ENCODE measurements around the gene PRRT1B.
A peak's percentile ranks its signal among the peaks of the same experiment; 100 is the strongest.
"Not testable (repeated sequence)": the region's sequence is repeated elsewhere in the genome, so short reads cannot be mapped to it uniquely, and the experiment has no call there.

Gene PRRT1B

DNA sequence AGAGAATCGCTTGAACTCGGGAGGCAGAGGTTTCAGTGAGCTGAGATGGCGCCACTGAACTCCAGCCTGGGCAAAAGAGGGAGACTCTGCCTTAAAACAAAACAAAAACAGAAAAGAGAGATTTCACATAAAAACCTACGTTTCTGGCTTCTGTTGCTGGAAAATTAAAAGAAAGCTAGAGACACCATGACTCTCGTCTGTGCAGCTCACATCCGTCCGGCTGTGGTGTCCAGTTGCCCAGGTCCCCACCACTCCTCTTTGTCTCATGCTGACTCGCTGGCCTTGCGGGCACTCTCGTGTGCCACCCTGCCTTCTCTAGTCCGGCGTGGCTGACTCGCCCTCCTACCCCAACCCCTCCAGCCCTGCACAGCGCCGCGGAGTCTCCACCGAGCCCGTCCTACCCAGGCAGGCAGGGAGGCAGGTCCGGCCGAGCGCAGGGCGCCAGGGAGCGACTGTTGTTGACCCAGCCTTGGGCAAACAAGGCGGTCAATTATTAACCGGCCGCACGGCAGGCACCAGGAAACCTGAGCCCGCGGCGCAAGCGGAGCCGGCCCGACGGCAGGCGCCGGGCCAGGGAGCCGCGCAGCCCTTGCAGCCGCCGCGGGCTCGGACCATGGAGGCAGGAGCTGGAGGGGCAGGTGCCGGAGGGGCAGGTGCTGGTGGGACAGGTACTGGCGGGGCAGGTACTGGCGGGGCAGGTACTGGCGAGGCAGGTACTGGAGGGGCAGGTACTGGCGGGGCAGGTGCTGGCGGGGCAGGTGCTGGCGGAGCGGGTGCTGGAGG, at the start of gene PRRT1B:
PRRT1B (plus strand) TSS at position 521 of the 783 bp plus-strand sequence; CDS start at position 614, 93 bp downstream.
- no peak for DNase-seq

DNA sequence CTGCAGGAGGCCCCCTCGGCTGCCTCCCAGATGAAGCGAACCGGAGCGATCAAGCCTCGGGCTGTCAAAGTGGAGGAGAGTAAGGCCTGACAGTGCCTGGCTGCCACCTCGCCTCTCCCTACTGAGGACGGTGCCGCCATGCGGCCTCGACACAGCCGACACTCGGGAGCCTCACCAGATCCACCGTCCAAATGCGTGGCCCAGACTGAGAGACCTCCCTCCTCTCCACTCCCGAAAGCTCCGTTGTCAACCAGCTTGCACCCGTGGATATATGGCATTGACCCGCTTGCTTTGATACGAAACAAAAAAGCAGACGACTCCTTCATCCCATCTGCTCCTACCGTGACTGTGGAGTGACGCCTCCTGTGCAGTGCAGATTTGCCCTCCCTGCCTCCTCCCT, 49.5 kb upstream of the PRRT1B start:
- no peak for DNase-seq

DNA sequence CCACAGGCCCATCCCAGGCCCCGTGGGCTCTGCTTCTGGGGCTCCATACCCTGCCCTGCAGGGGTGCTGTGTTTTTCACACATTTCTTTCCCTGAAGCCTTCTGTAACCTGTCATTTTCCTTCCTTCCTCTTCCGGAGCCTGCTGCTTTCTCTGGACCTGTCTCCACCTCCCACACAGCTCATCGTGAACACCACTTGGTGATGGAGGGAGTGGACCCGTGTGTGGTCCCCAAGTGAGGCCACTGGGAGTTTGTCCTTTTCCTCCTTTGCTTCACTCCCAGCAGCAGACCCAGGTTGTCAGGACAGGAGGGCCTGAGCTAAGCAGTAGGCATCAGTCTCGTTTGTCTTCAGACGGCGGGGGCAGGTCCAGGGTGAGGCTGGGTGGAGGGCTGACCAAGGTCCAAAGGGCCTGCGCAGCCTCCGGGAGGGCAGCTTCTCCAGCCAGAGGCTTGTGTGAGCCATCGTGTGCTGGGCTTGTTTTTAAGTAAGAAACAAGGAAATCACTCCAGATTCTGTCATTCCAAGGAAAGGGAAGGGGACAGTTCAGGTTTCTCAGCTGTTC, 48.4 kb upstream of the PRRT1B start:
- no peak for DNase-seq

DNA sequence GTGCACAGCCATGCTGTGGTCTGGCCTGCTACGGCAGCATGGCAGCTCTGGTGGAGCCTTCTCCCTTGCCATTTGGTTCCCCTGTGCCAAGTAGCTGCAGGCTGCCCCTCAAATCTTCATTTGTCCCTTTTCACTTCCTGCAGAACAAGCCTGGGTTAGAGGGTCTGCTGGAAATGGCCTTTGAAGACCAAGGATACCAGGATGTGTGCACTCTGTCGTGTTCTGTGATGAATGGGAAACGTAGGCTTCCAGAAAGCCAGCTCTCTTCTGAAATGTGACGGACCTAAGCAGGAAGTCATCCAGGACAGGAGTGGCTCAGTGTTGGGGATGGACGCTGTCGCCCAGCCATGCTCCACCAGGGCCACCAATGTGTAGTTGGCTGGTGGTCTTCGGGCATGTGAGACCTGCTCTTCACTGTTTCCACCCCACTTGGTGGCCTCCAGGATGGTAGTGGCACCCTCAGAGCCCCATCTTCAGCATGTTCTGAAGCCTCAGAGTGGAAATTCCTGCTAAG, 46.0 kb upstream of the PRRT1B start:
- no peak for DNase-seq

DNA sequence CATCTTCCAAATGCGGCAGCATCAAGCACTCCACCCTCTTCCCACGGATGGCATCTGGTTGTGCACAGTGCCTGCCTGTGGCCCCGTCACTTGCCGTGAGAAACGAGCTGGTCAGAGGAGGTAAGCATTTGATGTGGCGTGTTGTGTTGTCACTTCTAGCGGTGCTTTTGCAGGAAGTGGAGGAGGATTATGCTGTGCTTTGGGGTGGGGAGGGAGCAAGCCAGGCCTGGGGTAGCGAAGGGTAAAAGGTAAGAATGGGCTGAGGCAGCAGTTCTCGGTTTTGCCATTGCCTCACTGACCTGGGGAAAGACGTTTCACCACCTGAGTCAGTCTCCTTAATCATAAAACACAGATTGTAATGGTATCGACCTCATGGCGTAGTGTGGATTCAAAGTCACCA, 44.9 kb upstream of the PRRT1B start:
- DNase-seq, result peak; percentile 88

DNA sequence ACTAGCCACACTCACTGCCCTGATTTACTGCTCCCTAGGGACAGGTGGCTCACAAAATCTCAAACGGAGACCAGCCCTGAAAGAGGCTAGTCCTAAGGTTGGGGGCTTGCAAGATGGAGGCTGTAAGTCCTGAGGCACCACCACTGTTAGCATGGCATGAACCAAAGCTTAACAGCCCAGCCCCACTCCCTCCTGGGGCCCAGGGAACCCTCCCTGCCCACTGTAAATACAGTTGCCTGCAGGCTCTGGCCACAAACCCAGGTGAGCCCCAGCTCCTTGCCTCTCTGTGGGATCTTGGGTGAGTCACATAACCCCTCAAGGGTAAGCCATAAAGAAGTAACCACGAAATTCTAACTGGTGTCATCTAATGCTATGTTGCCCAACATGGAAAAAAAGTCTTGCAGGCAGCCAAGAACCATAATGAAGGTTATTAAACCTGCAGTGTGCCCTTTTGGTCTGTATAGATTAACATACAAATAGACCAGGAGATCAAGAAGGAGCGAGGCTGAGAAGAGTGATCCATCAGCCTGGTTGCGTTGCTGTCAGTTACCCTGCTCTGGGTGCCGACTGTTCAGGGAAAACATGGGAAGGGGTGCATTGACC, 44.3 kb upstream of the PRRT1B start:
- DNase-seq, result peak; percentile 80

DNA sequence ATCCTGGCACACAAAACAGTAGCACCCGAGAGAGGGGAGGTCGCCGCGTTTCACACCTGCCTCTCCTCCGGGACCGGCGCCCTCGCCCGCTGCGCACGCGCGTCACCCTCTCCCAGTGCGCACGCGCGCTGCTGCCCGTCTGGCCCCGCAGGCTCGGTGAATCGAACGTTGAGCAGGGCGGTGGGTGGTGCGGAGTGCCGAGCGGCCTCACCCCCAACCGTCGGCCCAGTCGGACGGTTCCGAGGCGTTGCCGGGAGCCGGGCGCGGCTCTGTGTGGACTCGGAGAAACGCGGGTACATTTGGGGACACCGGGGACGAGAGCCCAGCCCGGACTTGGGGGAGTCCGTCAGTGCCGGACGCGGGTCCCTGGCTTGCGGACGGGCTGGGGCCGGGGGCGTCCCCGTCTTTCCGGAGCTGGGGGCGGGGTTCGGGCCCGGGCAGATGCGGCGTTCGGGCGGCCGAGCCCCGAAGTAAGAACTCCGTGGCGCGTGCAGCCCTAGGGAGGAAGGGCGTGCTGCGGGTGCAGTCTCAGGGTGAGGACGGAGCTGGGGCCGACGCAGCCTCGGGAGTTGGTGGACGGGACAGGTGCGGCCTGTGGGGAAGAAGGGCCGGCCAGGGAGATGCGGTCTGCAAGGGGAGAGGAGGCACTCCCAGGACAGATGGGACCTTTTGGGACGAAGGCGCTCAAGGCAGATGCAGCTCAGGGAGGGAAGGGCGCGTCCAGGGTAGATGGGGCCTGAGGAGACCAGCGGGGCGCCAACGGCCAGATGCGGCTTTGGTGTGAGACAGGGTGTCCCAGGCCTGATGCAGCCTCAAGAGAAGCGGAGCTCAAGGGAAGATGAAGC, 42.3 kb upstream of the PRRT1B start, which contains the start of gene POMT1:
POMT1 (plus strand) TSS at position 138 of the 845 bp plus-strand sequence. CDS start 1,301 bp downstream, outside the sequence.
- DNase-seq, result peak; percentile 93

DNA sequence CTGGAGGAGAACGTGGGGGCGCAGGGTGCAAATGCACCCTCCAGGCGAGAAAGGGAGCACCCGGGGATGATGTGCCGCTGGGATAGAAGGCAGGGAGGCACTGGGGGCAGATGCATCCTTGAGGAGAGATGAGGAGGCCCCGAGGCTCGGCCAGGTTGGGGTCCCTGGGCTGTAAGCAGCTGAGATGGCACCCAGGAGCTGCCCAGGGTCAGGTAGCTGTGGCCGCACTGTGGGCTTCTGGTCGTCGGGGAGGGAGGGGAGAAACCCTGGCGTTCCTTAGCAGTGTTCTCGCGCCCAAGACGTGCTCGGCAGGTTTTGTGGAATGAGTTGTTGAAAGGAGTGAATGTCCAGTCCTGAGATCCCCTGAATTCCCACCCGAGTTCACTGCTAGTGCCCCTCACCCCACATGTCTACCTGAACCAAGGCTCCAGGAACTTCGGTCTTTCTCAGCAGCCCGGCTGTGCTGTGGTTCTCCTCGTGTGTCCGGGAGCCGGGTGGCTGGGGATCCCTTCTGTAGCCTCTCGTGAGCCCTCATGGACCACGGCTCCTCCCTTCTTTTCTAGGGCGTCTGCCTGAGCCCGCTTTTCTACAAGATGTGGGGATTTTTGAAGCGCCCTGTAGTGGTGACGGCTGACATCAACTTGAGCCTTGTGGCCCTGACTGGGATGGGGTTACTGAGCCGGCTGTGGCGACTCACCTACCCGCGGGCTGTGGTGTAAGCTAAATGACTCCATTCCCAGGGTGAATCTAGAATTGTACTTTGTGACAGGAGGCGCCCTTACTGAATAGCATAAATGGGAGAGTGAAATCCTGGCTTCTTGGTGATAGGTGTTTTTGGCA, 41.5 kb upstream of the PRRT1B start:
- peak; percentile 87 for DNase-seq

DNA sequence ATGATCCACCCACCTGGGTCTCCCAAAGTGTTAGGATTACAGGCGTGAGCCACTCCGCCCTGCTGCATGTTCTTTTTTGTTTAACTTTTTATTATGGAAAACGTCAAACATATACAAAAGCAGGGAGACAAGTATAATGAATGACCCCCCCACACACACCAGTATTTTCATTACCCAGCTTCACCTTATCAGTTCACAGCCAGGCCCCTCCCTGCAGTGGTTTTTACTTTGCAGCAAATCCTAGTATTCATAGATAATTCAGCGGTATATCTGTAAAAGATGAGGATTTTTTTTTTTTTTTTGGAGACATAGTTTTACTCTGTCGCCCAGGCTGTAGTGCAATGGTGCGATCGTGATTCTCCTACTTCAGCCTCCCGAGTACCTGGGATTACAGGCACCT, 40.3 kb upstream of the PRRT1B start:
- no peak for DNase-seq

DNA sequence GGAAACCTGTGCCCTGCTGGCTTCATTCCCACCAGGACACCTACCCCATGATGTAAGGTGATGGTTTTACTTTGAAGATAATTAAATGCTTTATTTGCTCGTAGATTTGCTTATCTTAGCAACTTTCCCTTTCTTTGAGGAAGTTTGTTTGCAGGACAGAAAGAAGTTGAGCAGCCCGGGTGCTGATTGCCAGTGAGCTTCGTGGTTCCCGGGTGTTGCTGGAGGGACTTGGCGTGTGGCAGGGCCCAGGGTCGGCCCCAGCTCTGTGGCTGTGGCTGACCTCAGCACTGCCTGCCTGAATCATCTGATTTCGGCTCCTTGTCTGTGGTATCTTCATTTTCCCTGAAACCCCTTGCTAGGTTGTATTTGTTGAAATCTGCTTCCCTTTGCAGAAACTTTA, 33.9 kb upstream of the PRRT1B start:
- no peak for DNase-seq

DNA sequence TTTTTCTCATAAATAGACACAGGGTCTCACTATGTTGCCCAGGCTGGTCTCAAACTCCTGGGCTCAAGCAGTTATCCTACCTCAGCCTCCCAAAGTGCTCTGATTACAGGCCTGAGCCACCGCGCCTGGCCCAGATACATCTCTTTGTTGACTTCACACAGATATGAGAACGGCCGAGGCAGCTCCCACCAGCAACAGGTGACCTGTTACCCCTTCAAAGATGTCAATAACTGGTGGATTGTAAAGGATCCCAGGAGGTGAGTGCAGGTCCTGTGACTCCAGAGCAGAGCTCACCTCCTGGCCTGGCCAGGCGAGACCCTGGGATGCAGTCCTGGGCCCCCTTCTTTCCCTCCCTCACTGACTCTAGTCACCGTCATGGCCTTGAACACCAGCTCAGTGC, 33.4 kb upstream of the PRRT1B start:
- DNase-seq, result no peak

DNA sequence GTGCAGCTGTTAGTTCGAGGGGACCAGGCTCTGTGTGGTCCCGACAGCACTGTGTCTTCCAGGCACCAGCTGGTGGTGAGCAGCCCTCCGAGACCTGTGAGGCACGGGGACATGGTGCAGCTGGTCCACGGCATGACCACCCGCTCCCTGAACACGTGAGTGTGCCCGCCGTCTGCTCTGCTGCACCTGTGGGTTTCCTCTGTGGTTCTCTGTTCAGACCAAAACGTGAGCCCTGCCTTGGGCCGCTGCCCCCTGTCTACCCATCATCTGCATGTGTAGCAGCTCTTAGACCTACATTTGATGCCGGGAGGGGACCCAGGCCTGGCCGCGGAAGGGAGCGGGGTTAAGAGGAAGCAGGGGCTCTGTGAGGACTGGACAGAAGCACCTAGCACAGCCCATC, 32.1 kb upstream of the PRRT1B start:
- DNase-seq, result no peak

DNA sequence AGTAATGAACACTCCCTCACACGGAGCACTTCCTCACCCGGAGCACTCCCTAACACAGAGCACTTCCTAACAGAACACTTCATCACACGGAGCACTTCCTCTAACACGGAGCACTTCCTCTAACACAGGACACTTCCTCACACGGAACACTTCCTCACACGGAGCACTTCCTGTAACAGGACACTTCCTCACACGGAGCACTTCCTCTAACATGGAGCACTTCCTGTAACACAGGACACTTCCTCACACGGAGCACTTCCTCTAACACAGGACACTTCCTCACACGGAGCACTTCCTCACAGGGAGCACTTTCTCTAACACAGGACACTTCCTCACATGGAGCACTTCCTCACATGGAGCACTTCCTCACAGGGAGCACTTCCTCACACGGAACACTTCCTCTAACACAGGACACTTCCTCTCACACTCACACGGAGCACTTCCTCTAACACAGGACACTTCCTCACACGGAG, 29.7 kb upstream of the PRRT1B start:
- DNase-seq, result not testable (repeated sequence)

DNA sequence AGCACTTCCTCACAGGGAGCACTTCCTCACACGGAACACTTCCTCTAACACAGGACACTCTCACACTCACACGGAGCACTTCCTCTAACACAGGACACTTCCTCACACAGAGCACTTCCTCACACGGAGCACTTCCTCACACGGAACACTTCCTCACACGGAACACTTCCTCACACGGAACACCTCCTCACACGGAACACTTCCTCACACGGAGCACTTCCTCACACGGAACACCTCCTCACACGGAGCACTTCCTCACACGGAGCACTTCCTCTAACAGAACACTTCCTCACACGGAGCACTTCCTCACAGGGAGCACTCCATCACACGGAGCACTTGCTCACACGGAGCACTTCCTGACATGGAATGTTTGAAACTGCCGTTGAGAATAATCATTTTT, 29.2 kb upstream of the PRRT1B start:
- no peak for DNase-seq

DNA sequence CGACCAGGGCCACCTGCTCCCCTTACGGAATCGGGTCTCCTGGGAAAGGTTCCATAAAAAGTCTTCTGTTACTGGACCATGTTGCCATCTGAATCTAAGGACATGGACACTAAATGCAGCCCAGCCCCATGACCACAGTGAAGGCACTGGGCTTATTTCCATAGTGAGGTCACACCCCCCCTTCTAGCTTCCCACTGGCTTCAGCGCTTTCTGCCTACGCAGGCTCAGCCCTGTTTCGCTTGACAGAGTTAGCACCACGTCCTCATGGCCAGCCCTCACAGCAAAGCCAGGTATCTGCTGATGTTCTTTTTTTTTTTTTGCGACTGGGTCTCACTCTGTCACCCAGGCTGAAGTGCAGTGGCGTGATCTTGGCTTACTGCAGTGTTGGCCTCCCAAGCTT, 28.4 kb upstream of the PRRT1B start:
- DNase-seq, result no peak

DNA sequence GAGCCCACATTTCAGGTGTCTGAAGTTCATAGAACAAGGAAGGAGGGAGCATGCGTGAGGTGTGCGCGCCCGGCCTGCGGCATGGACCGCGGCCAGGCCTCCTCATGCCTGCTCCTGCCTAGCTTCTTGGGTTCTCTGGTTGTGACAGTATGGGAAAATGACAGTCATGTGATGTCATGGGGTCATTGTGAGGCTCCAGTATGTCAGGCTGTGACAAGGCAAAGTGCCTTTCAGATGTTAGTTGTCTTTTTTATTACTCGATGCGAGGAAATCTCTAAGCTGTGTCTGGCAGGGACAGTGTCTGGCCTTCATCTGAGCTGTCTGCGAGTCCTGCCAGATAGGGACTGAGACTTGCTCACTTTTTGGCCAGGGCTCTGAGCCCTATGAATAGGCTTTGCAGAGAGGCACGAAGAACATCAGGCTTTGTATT, 27.5 kb upstream of the PRRT1B start:
- DNase-seq, result no peak

DNA sequence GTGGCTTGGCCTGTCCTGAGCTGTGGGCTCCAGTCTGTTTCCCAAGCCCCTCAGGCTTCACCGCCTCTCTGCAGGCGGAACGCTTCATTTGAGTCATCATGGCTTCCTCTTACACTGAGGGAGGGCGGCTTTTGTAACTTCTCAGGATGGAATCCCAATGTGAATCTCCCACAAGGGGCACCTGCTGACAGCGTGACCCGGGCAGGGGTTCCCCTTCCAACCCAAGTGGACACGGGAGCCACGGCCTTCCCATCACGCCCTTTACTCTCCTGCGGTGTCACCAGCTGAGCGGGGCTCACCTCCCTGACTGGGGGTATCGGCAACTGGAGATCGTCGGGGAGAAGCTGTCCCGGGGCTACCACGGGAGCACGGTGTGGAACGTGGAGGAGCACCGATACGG, 26.8 kb upstream of the PRRT1B start:
- DNase-seq, result no peak

DNA sequence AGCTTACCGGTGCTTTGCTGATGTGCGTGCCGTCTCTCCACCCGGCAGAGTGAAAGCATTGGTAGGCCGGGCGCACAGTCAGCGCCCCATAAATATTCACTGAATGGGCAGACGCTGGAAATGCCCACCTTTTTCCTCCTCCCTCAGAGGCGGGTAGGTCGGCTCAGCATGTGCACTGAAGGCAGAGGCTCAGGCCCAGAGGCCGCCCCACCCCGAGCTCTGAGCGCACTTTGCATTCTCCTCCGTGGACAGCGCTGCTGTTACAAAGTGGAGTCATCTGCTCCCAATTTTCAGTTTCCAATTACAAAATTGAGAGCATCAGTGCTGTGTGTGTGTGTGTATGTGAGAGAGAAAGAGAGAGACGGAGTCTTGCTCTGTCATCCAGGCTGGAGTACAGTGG, 24.8 kb upstream of the PRRT1B start:
- no peak for DNase-seq

DNA sequence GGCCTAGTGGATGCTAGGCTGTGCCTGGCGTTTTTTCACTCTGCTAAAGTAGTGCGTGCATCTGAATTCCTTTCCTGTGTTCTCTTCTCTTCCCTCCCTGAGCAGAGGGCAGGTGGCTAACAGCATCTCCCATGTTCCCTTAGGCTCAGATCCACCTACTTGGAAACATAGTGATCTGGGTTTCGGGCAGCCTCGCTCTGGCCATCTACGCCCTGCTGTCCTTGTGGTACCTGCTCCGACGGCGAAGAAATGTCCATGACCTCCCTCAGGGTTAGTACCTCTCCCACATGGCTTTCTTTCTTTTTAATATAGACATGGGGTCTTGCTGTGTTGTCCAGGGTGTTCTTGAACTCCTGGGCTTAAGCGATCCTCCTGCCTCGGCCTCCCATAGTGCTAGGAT, 24.1 kb upstream of the PRRT1B start:
- DNase-seq, result no peak

DNA sequence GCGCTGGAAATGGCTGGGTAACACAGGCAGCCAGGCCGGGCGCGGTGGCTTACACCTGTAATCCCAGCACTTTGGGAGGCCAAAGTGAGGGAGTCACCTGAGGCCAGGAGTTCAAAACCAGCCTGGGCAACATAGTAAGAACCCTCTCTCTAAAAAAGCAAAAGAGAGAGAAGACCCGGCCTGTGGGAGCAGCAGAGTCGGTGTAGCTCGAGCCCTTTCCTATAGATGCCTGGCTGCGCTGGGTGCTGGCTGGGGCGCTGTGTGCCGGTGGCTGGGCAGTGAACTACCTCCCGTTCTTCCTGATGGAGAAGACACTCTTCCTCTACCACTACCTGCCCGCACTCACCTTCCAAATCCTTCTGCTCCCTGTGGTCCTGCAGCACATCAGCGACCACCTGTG, 23.5 kb upstream of the PRRT1B start:
- DNase-seq, result no peak

DNA sequence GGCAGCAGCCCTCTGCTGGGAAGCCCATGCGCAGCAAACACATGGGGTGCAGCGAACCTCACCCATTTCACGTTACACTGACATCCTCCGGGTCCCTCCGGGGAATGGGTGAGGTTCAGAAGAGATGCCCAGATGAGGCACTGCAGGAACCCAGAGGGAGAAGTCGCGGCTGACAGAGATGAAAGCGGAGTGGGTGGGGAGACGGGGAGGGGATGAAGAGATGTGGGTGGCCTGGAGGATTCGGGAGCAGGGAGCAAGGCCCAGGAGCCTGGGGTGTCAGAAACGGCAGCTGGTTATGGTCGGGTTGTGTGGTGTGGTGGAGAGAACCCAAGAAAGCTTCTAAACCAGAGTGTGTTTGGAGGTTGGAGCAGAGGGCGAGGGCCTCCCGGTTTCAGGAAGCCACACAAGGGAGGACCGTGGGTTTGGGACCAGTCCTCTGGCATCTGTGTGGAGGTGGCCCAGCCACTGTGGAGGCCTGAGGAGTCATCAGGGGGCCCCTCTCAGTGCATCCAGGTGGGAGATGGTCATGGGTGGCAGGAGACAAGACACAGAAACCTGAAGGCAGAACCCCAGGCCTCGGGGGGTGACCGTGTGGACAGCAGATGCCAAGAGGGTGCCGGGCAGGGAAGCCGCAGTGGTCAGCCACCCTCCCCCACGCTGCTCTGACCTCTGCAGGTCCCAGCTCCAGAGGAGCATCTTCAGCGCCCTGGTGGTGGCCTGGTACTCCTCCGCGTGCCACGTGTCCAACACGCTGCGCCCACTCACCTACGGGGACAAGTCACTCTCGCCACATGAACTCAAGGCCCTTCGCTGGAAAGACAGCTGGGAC, 22.9 kb upstream of the PRRT1B start:
- no peak for DNase-seq
